ENCODE results near the gene ANTKMT.

Gene ANTKMT

DNA sequence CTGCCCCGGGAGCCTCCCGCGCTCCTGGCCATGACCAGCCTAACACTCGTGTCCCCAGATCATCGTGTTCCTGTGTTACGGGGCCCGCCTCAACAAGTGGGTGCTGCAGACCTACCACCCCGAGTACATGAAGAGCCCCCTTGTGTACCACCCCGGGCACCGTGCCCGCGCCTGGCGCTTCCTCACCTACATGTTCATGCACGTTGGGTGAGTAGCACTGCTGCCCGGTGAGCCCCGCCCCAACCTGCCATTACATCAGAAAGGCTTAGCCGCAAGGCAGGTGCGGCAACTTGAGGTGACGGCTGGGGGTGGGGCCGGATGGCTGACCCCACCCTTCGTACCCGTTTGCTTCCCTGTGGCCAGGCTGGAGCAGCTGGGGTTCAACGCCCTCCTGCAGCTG, 44.0 kb upstream of the ANTKMT start:
- Histone ChIP-seq H3K9ac (ENCODE audit: low read depth, low read length) (no peak overlapping the region), H3K4me1 (ENCODE audit: control insufficient read depth, insufficient read depth, low read length) (peaks cover 34% of the 10 kb centered on the region), H3K9me3 (ENCODE audit: control insufficient read depth, insufficient read depth, low read length) (no peaks in the 10 kb centered on the region), H3K36me3 (ENCODE audit: control insufficient read depth, insufficient read depth, low read length) (peaks cover 31% of the 10 kb centered on the region), H3K27ac (ENCODE audit: low read depth, low read length) (no peak overlapping the region), H3K27me3 (ENCODE audit: control insufficient read depth, insufficient read depth, low read length) (no peaks in the 10 kb centered on the region), H3K4me3 (ENCODE audit: low read depth, low read length) (peak overlapping the region; percentile 1; the same call in 1 of the 2 replicates)

DNA sequence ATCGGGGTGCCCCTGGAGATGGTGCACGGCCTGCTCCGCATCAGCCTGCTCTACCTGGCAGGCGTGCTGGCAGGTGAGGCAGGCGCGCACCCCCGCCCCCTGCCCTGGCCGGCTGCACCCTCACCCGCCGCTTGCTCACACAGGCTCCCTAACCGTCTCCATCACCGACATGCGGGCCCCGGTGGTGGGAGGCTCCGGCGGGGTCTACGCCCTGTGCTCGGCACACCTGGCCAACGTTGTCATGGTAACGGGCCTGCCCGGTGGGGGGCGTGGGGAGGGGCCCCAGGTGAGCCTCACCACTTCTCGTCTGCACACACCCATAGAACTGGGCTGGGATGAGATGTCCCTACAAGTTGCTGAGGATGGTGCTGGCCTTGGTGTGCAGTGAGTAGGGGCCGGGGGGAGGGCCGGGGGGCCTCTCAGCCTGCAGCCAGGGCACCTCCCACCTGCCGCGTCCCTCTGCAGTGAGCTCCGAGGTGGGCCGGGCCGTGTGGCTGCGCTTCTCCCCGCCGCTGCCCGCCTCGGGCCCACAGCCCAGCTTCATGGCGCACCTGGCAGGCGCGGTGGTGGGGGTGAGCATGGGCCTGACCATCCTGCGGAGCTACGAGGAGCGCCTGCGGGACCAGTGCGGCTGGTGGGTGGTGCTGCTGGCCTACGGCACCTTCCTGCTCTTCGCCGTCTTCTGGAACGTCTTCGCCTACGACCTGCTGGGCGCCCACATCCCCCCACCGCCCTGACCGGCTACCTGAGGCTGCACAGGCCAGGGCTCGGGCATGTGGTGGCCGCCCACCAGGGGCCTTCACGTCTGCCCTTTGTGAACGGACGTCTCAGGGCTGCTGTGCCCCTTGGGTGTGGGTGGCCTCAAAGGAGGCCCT, 43.4 kb upstream of the ANTKMT start:
- H3K36me3 ChIP-seq (ENCODE audit: control insufficient read depth, insufficient read depth, low read length) = peaks cover 31% of the 10 kb centered on the region
- H3K27ac ChIP-seq (ENCODE audit: low read depth, low read length) = no peak overlapping the region
- no peak overlapping the region for H3K9ac ChIP-seq (ENCODE audit: low read depth, low read length)
- H3K27me3 ChIP-seq (ENCODE audit: control insufficient read depth, insufficient read depth, low read length) = no peaks in the 10 kb centered on the region
- peak overlapping the region; percentile 1; the same call in 1 of the 2 replicates for H3K4me3 ChIP-seq (ENCODE audit: low read depth, low read length)
- H3K4me1 ChIP-seq (ENCODE audit: control insufficient read depth, insufficient read depth, low read length) = peaks cover 34% of the 10 kb centered on the region
- H3K9me3 ChIP-seq (ENCODE audit: control insufficient read depth, insufficient read depth, low read length) = no peaks in the 10 kb centered on the region

DNA sequence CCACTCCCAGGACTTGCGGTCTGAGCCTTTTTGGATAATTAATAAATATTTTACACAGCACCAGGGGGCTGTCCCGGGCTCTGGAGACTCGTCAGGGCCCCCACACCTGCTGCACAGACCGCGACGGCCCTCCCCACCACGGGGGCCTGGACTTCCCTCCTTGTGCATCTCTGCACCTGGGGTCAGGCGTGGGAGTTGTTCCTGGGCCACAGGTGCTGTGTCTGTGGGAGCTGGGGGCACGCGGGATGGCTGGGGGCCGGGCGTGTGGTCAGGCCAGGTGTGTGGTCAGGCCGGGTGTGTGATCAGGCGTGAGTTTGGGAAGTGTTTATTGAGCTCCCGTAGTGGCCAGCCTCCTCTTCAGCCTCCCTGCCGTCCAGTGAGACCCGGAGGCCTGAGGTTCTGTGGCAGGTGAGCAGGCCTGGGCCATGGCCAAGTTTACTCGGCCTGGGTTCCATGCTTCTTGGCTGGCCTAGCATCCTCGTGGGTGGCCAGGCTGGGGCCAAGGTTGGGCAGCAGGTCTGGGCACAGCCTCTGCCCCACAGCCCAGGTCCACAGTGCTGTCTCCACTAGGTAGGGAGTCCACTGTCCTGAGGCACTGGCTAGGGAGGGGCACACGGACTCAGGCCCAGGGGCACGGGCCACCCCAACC, 42.6 kb upstream of the ANTKMT start:
- H3K9ac ChIP-seq (ENCODE audit: low read depth, low read length) = no peak overlapping the region
- H3K27me3 ChIP-seq (ENCODE audit: control insufficient read depth, insufficient read depth, low read length) = no peaks in the 10 kb centered on the region
- H3K9me3 ChIP-seq (ENCODE audit: control insufficient read depth, insufficient read depth, low read length) = no peaks in the 10 kb centered on the region
- peaks cover 31% of the 10 kb centered on the region for H3K36me3 ChIP-seq (ENCODE audit: control insufficient read depth, insufficient read depth, low read length)
- no peak overlapping the region for H3K27ac ChIP-seq (ENCODE audit: low read depth, low read length)
- H3K4me3 ChIP-seq (ENCODE audit: low read depth, low read length) = no peak overlapping the region
- H3K4me1 ChIP-seq (ENCODE audit: control insufficient read depth, insufficient read depth, low read length) = peaks cover 39% of the 10 kb centered on the region

DNA sequence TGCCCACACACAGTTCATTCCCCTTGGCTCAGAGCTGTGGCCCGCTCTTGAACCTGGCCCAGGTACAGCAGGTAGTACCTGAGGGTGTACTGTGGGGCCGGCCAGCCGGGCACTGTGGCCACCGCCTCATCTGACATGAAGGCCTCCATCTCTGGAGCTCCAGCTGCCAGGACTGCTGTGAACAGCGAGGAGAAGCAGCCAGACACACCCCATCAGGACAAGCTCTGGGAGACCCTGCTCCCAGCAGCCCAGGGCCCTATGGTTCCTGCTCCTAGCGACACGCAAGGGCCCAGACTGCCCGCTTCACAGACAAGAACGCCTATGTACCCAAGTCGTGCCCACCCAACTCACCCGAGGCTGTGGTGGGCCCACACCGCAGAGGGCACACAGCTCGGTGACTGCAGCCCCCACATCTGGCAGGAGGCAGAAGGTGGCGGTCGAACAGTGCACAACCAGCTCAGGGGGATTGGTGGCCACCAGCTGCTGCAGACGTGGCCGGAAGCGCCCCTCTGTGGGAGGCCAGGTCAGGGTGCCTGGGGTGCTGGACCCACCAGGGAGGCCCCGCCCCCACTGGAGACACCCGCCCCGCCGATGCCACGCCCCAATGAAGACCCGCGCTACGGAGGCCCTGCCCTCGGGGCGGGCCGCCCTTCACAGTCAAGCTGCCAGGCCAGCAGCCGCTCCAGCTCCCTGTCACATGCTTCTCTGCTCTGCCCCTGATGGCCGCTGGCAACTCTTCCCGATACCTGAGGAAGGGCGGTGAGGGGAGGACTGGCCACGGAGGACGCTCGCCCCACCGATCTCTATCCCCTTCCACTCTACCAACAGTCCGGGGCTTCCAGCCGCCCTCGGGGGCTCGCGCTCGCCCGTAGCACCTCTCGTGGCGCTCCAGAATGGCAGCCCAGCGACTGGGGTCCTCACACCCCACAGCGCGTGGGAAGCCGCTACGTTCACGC, 41.8 kb upstream of the ANTKMT start:
- H3K4me1 ChIP-seq (ENCODE audit: control insufficient read depth, insufficient read depth, low read length) = peaks cover 40% of the 10 kb centered on the region
- H3K4me3 ChIP-seq (ENCODE audit: low read depth, low read length) = peak overlapping the region; percentile 69
- H3K27me3 ChIP-seq (ENCODE audit: control insufficient read depth, insufficient read depth, low read length) = no peaks in the 10 kb centered on the region

GRCh38 chr16:679814-680624, 40.9 kb upstream of the ANTKMT start, which contains the start of gene STUB1:
STUB1 (plus strand) TSS chr16:680410; CDS start chr16:680526, 116 bp downstream.
- no peaks in the 10 kb centered on the region for H3K9me3 ChIP-seq (ENCODE audit: control insufficient read depth, insufficient read depth, low read length)
- H3K27ac ChIP-seq (ENCODE audit: low read depth, low read length) = peak within 1 kb of the TSS; percentile 89
- H3K4me1 ChIP-seq (ENCODE audit: control insufficient read depth, insufficient read depth, low read length) = peaks cover 33% of the 10 kb centered on the region
- H3K9ac ChIP-seq (ENCODE audit: low read depth, low read length) = peak within 1 kb of the TSS; percentile 70; the same call in 1 of the 2 replicates
- peaks cover 23% of the 10 kb centered on the region for H3K36me3 ChIP-seq (ENCODE audit: control insufficient read depth, insufficient read depth, low read length)
- no peaks in the 10 kb centered on the region for H3K27me3 ChIP-seq (ENCODE audit: control insufficient read depth, insufficient read depth, low read length)
- peak within 1 kb of the TSS; percentile 86 for H3K4me3 ChIP-seq (ENCODE audit: low read depth, low read length)

More for the DNA sequence above, 41.8 kb upstream of the ANTKMT start:
- Histone ChIP-seq H3K9ac (ENCODE audit: low read depth, low read length) (no peak overlapping the region), H3K27ac (ENCODE audit: low read depth, low read length) (peak overlapping the region; percentile 66), H3K9me3 (ENCODE audit: control insufficient read depth, insufficient read depth, low read length) (no peaks in the 10 kb centered on the region), H3K36me3 (ENCODE audit: control insufficient read depth, insufficient read depth, low read length) (peaks cover 25% of the 10 kb centered on the region)

DNA sequence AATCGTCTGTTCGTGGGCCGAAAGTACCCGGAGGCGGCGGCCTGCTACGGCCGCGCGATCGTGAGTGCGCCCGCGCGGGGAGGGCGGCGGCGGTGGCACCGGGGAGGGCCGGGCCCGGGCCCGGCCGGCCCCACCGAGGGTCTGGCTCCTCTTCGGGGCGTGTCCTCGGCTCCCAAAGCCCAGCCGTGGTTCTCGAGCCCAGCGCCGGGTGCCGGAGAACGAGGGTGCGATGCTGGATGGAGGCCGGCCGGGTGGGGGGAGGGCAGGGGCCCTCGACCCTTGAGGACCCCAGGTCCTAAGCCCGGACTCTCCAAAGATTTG, 40.4 kb upstream of the ANTKMT start:
- Histone ChIP-seq H3K27me3 (ENCODE audit: control insufficient read depth, insufficient read depth, low read length) (no peaks in the 10 kb centered on the region), H3K9ac (ENCODE audit: low read depth, low read length) (peak overlapping the region; percentile 70; the same call in 1 of the 2 replicates), H3K4me3 (ENCODE audit: low read depth, low read length) (peak overlapping the region; percentile 86), H3K27ac (ENCODE audit: low read depth, low read length) (peak overlapping the region; percentile 89), H3K4me1 (ENCODE audit: control insufficient read depth, insufficient read depth, low read length) (peaks cover 33% of the 10 kb centered on the region), H3K36me3 (ENCODE audit: control insufficient read depth, insufficient read depth, low read length) (peaks cover 28% of the 10 kb centered on the region), H3K9me3 (ENCODE audit: control insufficient read depth, insufficient read depth, low read length) (no peaks in the 10 kb centered on the region)

DNA sequence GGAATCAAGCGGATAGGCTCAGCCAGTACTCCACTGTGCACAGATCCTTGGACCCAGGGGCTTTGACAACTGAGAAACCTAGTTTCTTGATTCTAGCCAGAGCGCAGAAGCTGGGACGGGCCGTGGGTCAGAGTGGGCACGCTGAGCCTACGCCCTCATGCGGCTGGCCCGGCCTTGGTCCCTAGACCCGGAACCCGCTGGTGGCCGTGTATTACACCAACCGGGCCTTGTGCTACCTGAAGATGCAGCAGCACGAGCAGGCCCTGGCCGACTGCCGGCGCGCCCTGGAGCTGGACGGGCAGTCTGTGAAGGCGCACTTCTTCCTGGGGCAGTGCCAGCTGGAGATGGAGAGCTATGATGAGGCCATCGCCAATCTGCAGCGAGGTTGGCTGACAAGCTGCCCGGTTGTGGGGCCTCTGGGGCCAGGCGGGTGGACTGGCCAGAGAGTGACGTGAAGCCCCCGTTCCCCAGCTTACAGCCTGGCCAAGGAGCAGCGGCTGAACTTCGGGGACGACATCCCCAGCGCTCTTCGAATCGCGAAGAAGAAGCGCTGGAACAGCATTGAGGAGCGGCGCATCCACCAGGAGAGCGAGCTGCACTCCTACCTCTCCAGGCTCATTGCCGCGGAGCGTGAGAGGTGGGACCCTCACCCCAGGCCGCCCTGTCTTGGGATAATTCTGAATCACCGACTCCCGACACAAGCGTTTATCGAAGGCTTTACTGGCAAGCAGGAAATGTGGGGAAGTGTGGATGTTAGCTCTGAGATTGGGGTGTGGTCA, 39.8 kb upstream of the ANTKMT start:
- Histone ChIP-seq H3K9ac (ENCODE audit: low read depth, low read length) (peak overlapping the region; percentile 70; the same call in 1 of the 2 replicates), H3K9me3 (ENCODE audit: control insufficient read depth, insufficient read depth, low read length) (no peaks in the 10 kb centered on the region), H3K4me1 (ENCODE audit: control insufficient read depth, insufficient read depth, low read length) (peaks cover 33% of the 10 kb centered on the region), H3K27me3 (ENCODE audit: control insufficient read depth, insufficient read depth, low read length) (no peaks in the 10 kb centered on the region), H3K27ac (ENCODE audit: low read depth, low read length) (peak overlapping the region; percentile 89), H3K4me3 (ENCODE audit: low read depth, low read length) (peak overlapping the region; percentile 86), H3K36me3 (ENCODE audit: control insufficient read depth, insufficient read depth, low read length) (peaks cover 30% of the 10 kb centered on the region)

DNA sequence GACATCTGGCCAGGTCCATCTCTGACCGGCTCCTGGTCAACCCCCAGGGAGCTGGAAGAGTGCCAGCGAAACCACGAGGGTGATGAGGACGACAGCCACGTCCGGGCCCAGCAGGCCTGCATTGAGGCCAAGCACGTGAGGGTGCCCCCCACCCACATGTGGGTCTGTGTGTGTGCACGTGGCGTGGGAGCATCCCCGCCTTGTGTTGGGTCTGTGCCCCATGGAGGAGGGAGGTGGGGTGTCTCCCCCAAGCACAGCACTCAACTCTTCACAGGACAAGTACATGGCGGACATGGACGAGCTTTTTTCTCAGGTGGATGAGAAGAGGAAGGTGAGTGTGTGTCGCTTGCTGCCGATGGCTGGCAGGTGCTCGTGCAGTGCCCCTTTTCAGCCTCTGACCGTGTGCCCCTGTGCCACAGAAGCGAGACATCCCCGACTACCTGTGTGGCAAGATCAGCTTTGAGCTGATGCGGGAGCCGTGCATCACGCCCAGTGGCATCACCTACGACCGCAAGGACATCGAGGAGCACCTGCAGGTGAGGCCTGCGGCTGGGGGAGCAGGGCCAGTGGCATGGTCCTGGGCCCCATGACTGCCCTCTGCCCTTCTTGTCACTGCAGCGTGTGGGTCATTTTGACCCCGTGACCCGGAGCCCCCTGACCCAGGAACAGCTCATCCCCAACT, 39.1 kb upstream of the ANTKMT start:
- peak overlapping the region; percentile 86; the same call in 1 of the 2 replicates for H3K4me3 ChIP-seq (ENCODE audit: low read depth, low read length)
- H3K36me3 ChIP-seq (ENCODE audit: control insufficient read depth, insufficient read depth, low read length) = peaks cover 37% of the 10 kb centered on the region
- no peak overlapping the region for H3K9ac ChIP-seq (ENCODE audit: low read depth, low read length)
- no peaks in the 10 kb centered on the region for H3K27me3 ChIP-seq (ENCODE audit: control insufficient read depth, insufficient read depth, low read length)
- no peak overlapping the region for H3K27ac ChIP-seq (ENCODE audit: low read depth, low read length)
- H3K9me3 ChIP-seq (ENCODE audit: control insufficient read depth, insufficient read depth, low read length) = no peaks in the 10 kb centered on the region
- H3K4me1 ChIP-seq (ENCODE audit: control insufficient read depth, insufficient read depth, low read length) = peaks cover 28% of the 10 kb centered on the region
